Lower leg skin (tissue), 3 donors: ENCODE results near the gene GUCY1A1.

Experiments
- CTCF ChIP-seq, 3 donors: fragments of 450-650 bp; IDR thresholded peaks; one replicate each; pipeline ENCODE4 v1.5.1; 2016; ENCODE audit warnings: antibody characterized with exemption in 3 of 3, mild to moderate bottlenecking in 3 of 3, moderate library complexity in 2 of 3
- POLR2A ChIP-seq, 2 donors: fragments of 450-650 bp; IDR thresholded peaks; one replicate each; pipeline ENCODE4 v1.6.1; 2016 to 2017; ENCODE audit warnings: antibody characterized with exemption in 2 of 2, mild to moderate bottlenecking in 1 of 2, moderate library complexity in 1 of 2

DNA sequence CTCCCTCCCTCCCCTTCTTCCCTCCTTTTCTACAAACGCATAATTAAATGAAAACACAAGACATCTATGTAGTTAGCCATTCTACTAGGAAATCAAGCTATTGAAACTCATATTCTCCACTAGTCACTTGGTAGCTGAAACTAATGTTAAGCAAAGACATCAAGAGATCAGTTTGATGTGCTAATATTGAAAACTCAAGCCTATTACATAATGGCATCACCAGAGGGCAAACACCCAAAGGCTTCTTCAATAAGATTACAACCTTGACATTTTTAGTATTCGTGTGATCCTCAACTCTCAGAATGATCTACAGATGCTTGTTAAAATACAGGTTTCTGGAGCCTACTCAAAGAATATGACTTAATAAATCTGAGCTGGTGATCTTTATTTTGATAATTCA, 6.2 kb upstream of the GUCY1A1 start:
- no peak for TF ChIP-seq POLR2A (IDR thresholded peaks at IDR 0.05)
- TF ChIP-seq CTCF (IDR thresholded peaks at IDR 0.05) = no peak
